ENCODE data around the gene BEAN1.

Gene BEAN1

DNA sequence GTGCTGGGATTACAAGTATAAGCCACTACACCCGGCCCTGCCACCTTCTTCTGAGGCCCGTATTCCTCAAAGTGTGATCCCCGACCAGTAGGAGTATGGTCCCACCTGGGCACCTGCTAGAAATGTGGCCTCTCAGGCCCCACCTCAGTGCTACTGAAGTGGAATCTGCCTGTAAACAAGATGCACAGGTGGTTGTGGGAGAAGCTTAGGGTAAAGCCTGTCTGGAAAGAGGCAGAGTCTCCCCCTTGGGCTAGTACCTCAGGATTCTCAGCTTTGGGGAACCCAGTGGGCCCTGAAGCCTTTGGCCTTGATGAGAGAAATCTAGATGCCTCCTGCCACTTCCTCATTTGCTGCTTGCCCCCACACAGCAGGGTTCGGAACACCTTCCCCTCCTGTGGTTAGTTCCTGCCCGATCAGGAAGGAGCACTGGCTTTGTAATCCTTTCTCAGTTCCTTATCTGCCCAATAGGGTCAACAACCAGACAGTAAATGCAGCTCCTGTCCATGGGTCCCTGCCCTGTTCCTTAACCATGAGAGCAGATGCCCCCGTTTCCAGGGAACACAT lies 97.6 kb downstream of the BEAN1 start:
- DNase-seq (ENCODE audit: low read depth, low spot score), result no peak
- H3K4me3 ChIP-seq (ENCODE audit: low read length), result no peak overlapping the region
- no peaks in the 10 kb centered on the region for H3K27me3 ChIP-seq (ENCODE audit: control insufficient read depth, insufficient read depth, low read length)
- H3K27ac ChIP-seq (ENCODE audit: low read length), result no peak overlapping the region
- no peaks in the 10 kb centered on the region for H3K36me3 ChIP-seq (ENCODE audit: control insufficient read depth, insufficient read depth, low read length)
- no peaks in the 10 kb centered on the region; the same call in 1 of the 2 replicates for H3K4me1 ChIP-seq (ENCODE audit: control insufficient read depth, insufficient read depth, low read length)
- no peaks in the 10 kb centered on the region for H3K9me3 ChIP-seq (ENCODE audit: control insufficient read depth, insufficient read depth, low read length)
- WGBS (ENCODE audit: insufficient coverage, insufficient read length), result no CpG with 5 or more reads among the region's 6 CpGs

- DNase-seq (ENCODE audit: low read depth, low spot score), result no peak
- no peak overlapping the region for H3K27ac ChIP-seq (ENCODE audit: low read length)
- H3K4me3 ChIP-seq (ENCODE audit: low read length), result no peak overlapping the region
- no peaks in the 10 kb centered on the region for H3K27me3 ChIP-seq (ENCODE audit: control insufficient read depth, insufficient read depth, low read length)
- no peaks in the 10 kb centered on the region for H3K36me3 ChIP-seq (ENCODE audit: control insufficient read depth, insufficient read depth, low read length)
- WGBS (ENCODE audit: insufficient coverage, insufficient read length), result no CpG with 5 or more reads among the region's 9 CpGs
- no peaks in the 10 kb centered on the region for H3K4me1 ChIP-seq (ENCODE audit: control insufficient read depth, insufficient read depth, low read length)
- H3K9me3 ChIP-seq (ENCODE audit: control insufficient read depth, insufficient read depth, low read length), result no peaks in the 10 kb centered on the region
Measured at GRCh38 chr16:66525396-66526180, 98.5 kb downstream of the BEAN1 start.

DNA sequence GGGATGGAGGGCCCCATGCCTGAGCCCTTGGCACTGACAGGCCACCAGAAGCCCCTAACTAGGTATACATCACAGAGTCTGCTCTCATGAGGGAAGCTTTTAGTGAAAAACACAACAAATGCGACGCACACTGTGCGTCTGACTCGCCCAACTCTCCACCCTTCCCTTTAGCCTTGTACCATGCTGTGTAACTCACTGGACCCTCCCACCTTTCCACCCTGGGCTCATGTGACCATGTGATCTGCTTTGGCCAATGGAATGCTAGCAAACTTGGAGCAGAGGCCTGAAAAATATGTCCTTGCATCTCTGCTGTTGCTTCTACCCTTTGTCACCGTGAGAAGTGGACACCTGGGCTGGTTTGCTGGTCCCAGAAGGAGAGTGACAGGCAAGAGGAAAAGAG lies 101.2 kb downstream of the BEAN1 start:
- Histone ChIP-seq H3K27ac (ENCODE audit: low read length) (no peak overlapping the region), H3K27me3 (ENCODE audit: control insufficient read depth, insufficient read depth, low read length) (no peaks in the 10 kb centered on the region), H3K36me3 (ENCODE audit: control insufficient read depth, insufficient read depth, low read length) (no peaks in the 10 kb centered on the region), H3K4me1 (ENCODE audit: control insufficient read depth, insufficient read depth, low read length) (no peaks in the 10 kb centered on the region), H3K4me3 (ENCODE audit: low read length) (no peak overlapping the region), H3K9me3 (ENCODE audit: control insufficient read depth, insufficient read depth, low read length) (no peaks in the 10 kb centered on the region)
- no peak for DNase-seq (ENCODE audit: low read depth, low spot score)
- no CpG with 5 or more reads among the region's 5 CpGs for WGBS (ENCODE audit: insufficient coverage, insufficient read length)

- DNase-seq (ENCODE audit: low read depth, low spot score), result no peak
- Histone ChIP-seq H3K4me1 (ENCODE audit: control insufficient read depth, insufficient read depth, low read length) (no peaks in the 10 kb centered on the region), H3K27ac (ENCODE audit: low read length) (no peak overlapping the region), H3K27me3 (ENCODE audit: control insufficient read depth, insufficient read depth, low read length) (no peaks in the 10 kb centered on the region), H3K36me3 (ENCODE audit: control insufficient read depth, insufficient read depth, low read length) (no peaks in the 10 kb centered on the region), H3K9me3 (ENCODE audit: control insufficient read depth, insufficient read depth, low read length) (no peaks in the 10 kb centered on the region), H3K4me3 (ENCODE audit: low read length) (no peak overlapping the region)
- WGBS (ENCODE audit: insufficient coverage, insufficient read length), result no CpG with 5 or more reads among the region's 6 CpGs
Measured at GRCh38 chr16:66529475-66529874, 102.4 kb downstream of the BEAN1 start.

Data from iPS DF 6.9 (cell line).